Measurements from ENCODE around the gene YBEY.

DNA sequence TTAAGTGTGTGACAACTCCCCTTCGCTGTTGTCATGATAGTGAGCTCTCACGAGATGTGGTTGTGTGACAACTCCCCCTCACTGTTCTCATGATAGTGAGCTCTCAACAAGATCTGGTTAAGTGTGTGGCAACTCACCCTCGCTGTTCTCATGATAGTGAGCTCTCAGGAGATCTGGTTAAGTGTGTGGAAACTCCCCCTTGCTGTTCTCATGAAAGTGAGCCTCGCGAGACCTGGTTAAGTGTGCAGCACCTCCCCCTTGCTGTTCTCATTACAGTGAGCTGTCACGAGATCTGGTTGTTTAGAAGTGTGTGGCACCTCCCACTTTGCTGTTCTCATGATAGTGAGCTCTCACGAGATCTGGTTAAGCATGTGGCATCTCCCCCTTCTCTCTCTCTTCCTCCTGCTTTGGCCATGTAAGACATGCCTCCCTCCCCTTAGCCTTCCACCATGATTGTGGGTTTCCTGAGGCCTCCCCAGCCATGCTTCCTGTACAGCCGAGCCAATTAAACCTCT, 32.5 kb upstream of the YBEY start:
- no peak for TF ChIP-seq POLR2A (IDR thresholded peaks at IDR 0.05)
- TF ChIP-seq, protein P1, sequence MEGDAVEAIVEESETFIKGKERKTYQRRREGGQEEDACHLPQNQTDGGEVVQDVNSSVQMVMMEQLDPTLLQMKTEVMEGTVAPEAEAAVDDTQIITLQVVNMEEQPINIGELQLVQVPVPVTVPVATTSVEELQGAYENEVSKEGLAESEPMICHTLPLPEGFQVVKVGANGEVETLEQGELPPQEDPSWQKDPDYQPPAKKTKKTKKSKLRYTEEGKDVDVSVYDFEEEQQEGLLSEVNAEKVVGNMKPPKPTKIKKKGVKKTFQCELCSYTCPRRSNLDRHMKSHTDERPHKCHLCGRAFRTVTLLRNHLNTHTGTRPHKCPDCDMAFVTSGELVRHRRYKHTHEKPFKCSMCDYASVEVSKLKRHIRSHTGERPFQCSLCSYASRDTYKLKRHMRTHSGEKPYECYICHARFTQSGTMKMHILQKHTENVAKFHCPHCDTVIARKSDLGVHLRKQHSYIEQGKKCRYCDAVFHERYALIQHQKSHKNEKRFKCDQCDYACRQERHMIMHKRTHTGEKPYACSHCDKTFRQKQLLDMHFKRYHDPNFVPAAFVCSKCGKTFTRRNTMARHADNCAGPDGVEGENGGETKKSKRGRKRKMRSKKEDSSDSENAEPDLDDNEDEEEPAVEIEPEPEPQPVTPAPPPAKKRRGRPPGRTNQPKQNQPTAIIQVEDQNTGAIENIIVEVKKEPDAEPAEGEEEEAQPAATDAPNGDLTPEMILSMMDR (IDR thresholded peaks at IDR 0.05), result no peak

Data from Peyer's patch (tissue), 4 donors.